ENCODE results near the gene FIBIN.

The FIBIN gene

GRCh38 chr11:27040302-27041115 lies 46.6 kb downstream of the FIBIN start, which contains the start of gene BBOX1:
Gene BBOX1, plus strand, starts transcription at chr11:27040815. Its CDS starts 14,616 bp downstream, at chr11:27055431.
- Histone ChIP-seq H3K36me3 (ENCODE audit: control insufficient read depth, insufficient read depth, low read length) (no peaks in the 10 kb centered on the region), H3K4me3 (ENCODE audit: insufficient read depth, low read depth, low read length, poor library complexity, severe bottlenecking) (no peak within 1 kb of the TSS), H3K27ac (ENCODE audit: insufficient read depth, low read length, poor library complexity, severe bottlenecking) (no peak within 1 kb of the TSS), H3K27me3 (replicated peaks; ENCODE audit: control insufficient read depth, insufficient read depth, low read length, poor library complexity, severe bottlenecking) (no peaks in the 10 kb centered on the region), H3K9me3 (ENCODE audit: control insufficient read depth, low read length) (no peaks in the 10 kb centered on the region), H3K4me1 (ENCODE audit: control insufficient read depth, insufficient read depth, low read length, poor library complexity, severe bottlenecking) (no peaks in the 10 kb centered on the region)
- DNase-seq: no peak

- Histone ChIP-seq H3K4me1 (ENCODE audit: control insufficient read depth, insufficient read depth, low read length, poor library complexity, severe bottlenecking) (no peaks in the 10 kb centered on the region), H3K27ac (ENCODE audit: insufficient read depth, low read length, poor library complexity, severe bottlenecking) (no peak overlapping the region), H3K4me3 (ENCODE audit: insufficient read depth, low read depth, low read length, poor library complexity, severe bottlenecking) (no peak overlapping the region), H3K9me3 (ENCODE audit: control insufficient read depth, low read length) (no peaks in the 10 kb centered on the region), H3K36me3 (ENCODE audit: control insufficient read depth, insufficient read depth, low read length) (no peaks in the 10 kb centered on the region), H3K27me3 (replicated peaks; ENCODE audit: control insufficient read depth, insufficient read depth, low read length, poor library complexity, severe bottlenecking) (no peaks in the 10 kb centered on the region)
- DNase-seq: no peak
Measured at GRCh38 chr11:27041141-27041899, 47.4 kb downstream of the FIBIN start.
